SK-N-SH treated with all-trans-retinoic acid at 6 μM for 48 hours (cell line): Measurements from ENCODE around the gene UCK1.

Source experiments
- ATAC-seq: fragments of 200-7000 bp; cut with Tn5 transposase; 3 replicates; pipeline ENCODE4 v1.9.1; 2020; ENCODE audit warnings: mild to moderate bottlenecking, moderate library complexity
- ARNTL ChIP-seq: fragments of 450-650 bp; formaldehyde crosslinking; IDR thresholded peaks from 2 replicates; pipeline ENCODE4 v1.5.0; 2020; ENCODE audit warnings: low read depth, mild to moderate bottlenecking, moderate library complexity, borderline replicate concordance
- CSDC2 ChIP-seq: fragments of 250-450 bp; sonication (Bioruptor Pico); IDR thresholded peaks from 2 replicates; pipeline ENCODE4 v1.5.0; 2020; ENCODE audit warnings: mild to moderate bottlenecking, moderate library complexity
- ESRRG ChIP-seq: fragments of 250-450 bp; sonication (Bioruptor Pico); IDR thresholded peaks from 2 replicates; pipeline ENCODE4 v1.6.1; 2021; ENCODE audit warnings: mild to moderate bottlenecking
- GLIS3 ChIP-seq: fragments of 250-450 bp; sonication (Bioruptor Pico); IDR thresholded peaks from 2 replicates; pipeline ENCODE4 v1.5.0; 2020; ENCODE audit warnings: mild to moderate bottlenecking, moderate library complexity
- ISL1 ChIP-seq: fragments of 250-450 bp; sonication (Bioruptor Pico); IDR thresholded peaks from 2 replicates; pipeline ENCODE4 v2.1.2; 2022; ENCODE audit warnings: mild to moderate bottlenecking, moderate library complexity
- OSR1 ChIP-seq: fragments of 250-450 bp; sonication (Bioruptor Pico); IDR thresholded peaks from 2 replicates; pipeline ENCODE4 v1.8.0; 2022; ENCODE audit warnings: moderate library complexity, mild to moderate bottlenecking, inconsistent platforms
- RARB ChIP-seq: fragments of 250-450 bp; sonication (Bioruptor Pico); IDR thresholded peaks from 2 replicates; pipeline ENCODE4 v1.8.0; 2021; ENCODE audit warnings: mild to moderate bottlenecking, moderate library complexity
- TOX ChIP-seq: fragments of 250-450 bp; sonication (Bioruptor Pico); IDR thresholded peaks from 2 replicates; pipeline ENCODE4 v1.8.0; 2021; ENCODE audit warnings: mild to moderate bottlenecking, moderate library complexity, borderline replicate concordance
- ZC3H10 ChIP-seq: fragments of 250-450 bp; sonication (Bioruptor Pico); IDR thresholded peaks from 2 replicates; pipeline ENCODE4 v1.5.1; 2021; ENCODE audit warnings: mild to moderate bottlenecking, moderate library complexity
- ZFP3 ChIP-seq: fragments of 250-450 bp; sonication (Bioruptor Pico); IDR thresholded peaks from 2 replicates; pipeline ENCODE4 v1.5.0; 2020; ENCODE audit warnings: mild to moderate bottlenecking, moderate library complexity
- ZFP30 ChIP-seq: fragments of 450-650 bp; formaldehyde crosslinking; IDR thresholded peaks from 2 replicates; pipeline ENCODE4 v1.5.0; 2022; ENCODE audit warnings: mild to moderate bottlenecking, moderate library complexity
- ZNF565 ChIP-seq: fragments of 450-650 bp; formaldehyde crosslinking; conservative IDR thresholded peaks from 2 replicates; pipeline ENCODE4 v1.5.0; 2020; ENCODE audit warnings: low read depth, mild to moderate bottlenecking, moderate library complexity
- ZNF70 ChIP-seq: fragments of 450-650 bp; formaldehyde crosslinking; IDR thresholded peaks from 2 replicates; pipeline ENCODE4 v1.5.0; 2020; ENCODE audit warnings: mild to moderate bottlenecking, moderate library complexity
- ZNF8 ChIP-seq: fragments of 450-650 bp; formaldehyde crosslinking; IDR thresholded peaks from 2 replicates; pipeline ENCODE4 v1.5.0; 2020; ENCODE audit warnings: mild to moderate bottlenecking, moderate library complexity
- TF ChIP-seq, protein P1 (sequence below): fragments of 250-450 bp; sonication (Bioruptor Pico); IDR thresholded peaks from 2 replicates; pipeline ENCODE4 v1.8.0; 2021; ENCODE audit warnings: low read depth, mild to moderate bottlenecking, moderate library complexity, borderline replicate concordance
- TF ChIP-seq, protein P2 (sequence below): fragments of 250-450 bp; sonication (Bioruptor Pico); IDR thresholded peaks from 2 replicates; pipeline ENCODE4 v1.5.1; 2021; ENCODE audit warnings: mild to moderate bottlenecking, moderate library complexity
- TF ChIP-seq, protein P3 (sequence below): fragments of 250-450 bp; sonication (Bioruptor Pico); IDR thresholded peaks from 2 replicates; pipeline ENCODE4 v1.8.0; 2020; ENCODE audit warnings: mild to moderate bottlenecking, moderate library complexity, borderline replicate concordance

Gene UCK1

DNA sequence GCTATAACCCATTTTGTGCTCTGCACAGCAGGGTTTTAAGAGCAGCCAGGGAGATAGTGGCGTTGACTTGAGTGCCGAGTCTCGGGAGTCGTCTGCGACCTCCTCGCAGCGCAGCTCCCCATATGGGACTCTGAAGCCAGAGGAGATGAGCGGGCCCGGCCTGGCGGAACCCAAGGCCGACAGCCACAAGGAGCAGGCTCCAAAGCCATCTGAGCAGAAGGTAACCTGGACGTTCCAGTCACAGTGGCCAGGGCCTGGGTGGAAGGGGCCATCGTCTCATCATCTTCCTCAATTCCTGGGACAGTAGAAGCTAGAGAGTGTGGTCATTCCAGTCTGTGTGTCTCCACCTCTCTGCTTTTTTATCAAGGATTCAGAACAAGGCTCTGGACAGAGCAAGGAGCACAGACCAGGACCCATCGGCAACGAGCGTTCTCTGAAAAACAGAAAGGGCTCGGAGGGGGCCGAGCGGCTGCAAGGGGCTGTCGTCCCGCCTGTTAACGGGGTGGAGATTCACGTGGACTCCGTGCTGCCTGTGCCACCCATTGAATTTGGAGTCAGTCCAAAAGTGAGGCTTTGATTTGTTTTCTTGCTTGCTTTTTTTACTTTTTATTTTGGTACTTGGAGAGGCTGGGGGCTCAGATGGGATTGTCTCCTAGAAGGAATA lies 48.6 kb downstream of the UCK1 start:
- ATAC-seq: no peak
- TF ChIP-seq OSR1 (CRISPR knock-in tag) (no peak), RARB (no peak), ZNF70 (no peak)
- TF ChIP-seq, protein P1, sequence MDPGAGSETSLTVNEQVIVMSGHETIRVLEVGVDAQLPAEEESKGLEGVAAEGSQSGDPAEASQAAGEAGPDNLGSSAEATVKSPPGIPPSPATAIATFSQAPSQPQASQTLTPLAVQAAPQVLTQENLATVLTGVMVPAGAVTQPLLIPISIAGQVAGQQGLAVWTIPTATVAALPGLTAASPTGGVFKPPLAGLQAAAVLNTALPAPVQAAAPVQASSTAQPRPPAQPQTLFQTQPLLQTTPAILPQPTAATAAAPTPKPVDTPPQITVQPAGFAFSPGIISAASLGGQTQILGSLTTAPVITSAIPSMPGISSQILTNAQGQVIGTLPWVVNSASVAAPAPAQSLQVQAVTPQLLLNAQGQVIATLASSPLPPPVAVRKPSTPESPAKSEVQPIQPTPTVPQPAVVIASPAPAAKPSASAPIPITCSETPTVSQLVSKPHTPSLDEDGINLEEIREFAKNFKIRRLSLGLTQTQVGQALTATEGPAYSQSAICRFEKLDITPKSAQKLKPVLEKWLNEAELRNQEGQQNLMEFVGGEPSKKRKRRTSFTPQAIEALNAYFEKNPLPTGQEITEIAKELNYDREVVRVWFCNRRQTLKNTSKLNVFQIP (CRISPR knock-in tag): no peak

DNA sequence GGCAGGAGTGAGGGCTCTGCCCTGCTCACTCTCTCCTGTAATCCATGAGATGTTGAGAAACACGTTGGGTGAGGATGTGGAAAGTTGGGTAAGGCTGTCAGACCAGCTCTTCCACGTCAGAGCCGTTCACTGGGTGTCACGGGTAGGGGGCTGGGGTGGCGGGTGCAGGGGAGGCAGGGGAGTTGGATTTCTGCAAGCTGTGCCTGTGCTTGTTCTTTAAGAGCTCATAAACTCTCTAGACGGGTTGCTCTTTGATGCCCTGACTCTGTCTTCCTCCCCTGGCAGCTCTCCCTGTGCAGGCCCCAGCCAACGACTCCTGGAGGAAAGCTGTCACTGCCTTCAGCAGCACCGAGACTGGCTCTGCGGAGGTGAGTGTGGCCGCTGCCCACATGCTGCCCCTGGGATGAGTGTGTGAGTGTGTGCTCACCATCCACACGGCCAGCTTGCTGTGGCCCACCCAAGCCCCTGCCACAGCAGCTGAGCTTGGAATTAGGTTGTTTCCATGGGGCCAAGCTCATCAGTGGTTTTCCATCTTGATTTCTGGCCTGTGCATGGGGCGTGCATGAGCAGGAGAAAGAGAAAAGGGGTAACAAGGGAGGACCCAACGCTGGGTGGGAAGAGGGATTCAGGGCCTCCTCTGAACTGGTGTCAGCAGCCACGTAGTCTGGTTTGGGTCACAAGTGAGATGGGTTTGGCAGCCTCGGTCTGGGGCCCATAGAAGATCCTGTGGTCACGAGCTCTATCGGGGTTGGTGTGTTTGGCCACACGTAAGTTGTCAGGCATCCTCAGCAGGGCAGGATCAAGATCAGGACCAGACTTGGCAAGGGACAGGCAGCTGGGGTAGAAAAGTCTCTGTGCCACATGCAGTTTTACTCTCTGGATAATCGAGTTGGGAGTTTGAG lies 49.4 kb downstream of the UCK1 start:
- no peak for TF ChIP-seq TOX (CRISPR knock-in tag)
- TF ChIP-seq ZFP3 (CRISPR knock-in tag): no peak
- TF ChIP-seq ZNF565: no peak
- TF ChIP-seq ESRRG (CRISPR knock-in tag): no peak
- no peak for TF ChIP-seq ZFP30 (CRISPR knock-in tag)
- no peak for TF ChIP-seq GLIS3 (CRISPR knock-in tag)
- no peak for TF ChIP-seq ISL1
- TF ChIP-seq ZNF8 (CRISPR knock-in tag): no peak
- no peak for TF ChIP-seq ZNF70
- no peak for TF ChIP-seq ARNTL
- TF ChIP-seq, protein P1 (CRISPR knock-in tag): no peak
- TF ChIP-seq ZC3H10 (CRISPR knock-in tag): no peak
- ATAC-seq: no peak

DNA sequence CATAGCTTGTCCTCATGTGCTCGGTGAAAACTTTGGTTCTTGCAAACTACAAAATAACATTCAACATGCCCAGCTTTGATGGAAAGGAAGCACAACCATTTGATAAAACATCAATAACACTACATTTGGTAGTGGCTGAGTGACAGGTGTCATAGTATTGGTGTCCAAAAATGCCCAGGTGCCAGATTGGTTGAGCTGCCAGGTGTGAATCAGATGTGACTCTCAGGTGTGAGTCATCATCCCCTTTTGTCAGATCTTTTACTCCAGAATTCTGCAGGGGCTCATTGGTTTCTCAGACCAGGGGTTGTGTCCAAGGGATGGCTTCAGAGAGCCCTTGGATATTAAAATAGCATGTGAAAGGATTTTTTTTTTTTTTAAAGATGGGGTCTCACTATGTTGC lies 50.8 kb downstream of the UCK1 start:
- TF ChIP-seq ARNTL (no peak), ISL1 (no peak), ZFP3 (CRISPR knock-in tag) (no peak), ZNF8 (CRISPR knock-in tag) (no peak), ZNF70 (no peak)
- TF ChIP-seq, protein P2, sequence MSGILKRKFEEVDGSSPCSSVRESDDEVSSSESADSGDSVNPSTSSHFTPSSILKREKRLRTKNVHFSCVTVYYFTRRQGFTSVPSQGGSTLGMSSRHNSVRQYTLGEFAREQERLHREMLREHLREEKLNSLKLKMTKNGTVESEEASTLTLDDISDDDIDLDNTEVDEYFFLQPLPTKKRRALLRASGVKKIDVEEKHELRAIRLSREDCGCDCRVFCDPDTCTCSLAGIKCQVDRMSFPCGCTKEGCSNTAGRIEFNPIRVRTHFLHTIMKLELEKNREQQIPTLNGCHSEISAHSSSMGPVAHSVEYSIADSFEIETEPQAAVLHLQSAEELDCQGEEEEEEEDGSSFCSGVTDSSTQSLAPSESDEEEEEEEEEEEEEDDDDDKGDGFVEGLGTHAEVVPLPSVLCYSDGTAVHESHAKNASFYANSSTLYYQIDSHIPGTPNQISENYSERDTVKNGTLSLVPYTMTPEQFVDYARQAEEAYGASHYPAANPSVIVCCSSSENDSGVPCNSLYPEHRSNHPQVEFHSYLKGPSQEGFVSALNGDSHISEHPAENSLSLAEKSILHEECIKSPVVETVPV (CRISPR knock-in tag): no peak
- TF ChIP-seq, protein P3, sequence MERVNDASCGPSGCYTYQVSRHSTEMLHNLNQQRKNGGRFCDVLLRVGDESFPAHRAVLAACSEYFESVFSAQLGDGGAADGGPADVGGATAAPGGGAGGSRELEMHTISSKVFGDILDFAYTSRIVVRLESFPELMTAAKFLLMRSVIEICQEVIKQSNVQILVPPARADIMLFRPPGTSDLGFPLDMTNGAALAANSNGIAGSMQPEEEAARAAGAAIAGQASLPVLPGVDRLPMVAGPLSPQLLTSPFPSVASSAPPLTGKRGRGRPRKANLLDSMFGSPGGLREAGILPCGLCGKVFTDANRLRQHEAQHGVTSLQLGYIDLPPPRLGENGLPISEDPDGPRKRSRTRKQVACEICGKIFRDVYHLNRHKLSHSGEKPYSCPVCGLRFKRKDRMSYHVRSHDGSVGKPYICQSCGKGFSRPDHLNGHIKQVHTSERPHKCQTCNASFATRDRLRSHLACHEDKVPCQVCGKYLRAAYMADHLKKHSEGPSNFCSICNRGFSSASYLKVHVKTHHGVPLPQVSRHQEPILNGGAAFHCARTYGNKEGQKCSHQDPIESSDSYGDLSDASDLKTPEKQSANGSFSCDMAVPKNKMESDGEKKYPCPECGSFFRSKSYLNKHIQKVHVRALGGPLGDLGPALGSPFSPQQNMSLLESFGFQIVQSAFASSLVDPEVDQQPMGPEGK (CRISPR knock-in tag): no peak

DNA sequence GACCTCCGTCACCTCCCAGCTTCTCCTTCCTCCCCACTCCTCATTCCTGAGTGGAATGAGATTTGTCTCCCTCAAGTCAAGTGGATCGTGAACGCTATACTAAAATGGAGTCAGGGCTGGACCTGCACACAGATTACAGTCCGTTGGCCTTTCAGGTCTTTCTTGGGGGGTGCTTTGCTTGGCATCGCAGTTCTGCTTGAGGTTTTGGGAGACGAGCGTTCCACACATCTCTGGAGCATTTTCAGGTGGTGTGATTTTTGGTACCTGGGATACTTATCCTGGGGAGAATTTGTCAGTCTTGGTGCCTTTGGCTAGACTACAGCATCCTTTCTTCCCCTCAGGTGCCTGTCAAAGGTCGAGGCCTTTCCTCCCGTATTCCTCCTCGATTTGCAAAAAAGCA lies 52.2 kb downstream of the UCK1 start:
- no peak for TF ChIP-seq ZNF8 (CRISPR knock-in tag)
- no peak for TF ChIP-seq ZC3H10 (CRISPR knock-in tag)
- no peak for TF ChIP-seq CSDC2
- no peak for TF ChIP-seq ZFP30 (CRISPR knock-in tag)
- TF ChIP-seq ZFP3 (CRISPR knock-in tag): no peak
- TF ChIP-seq, protein P1 (CRISPR knock-in tag): no peak
- TF ChIP-seq RARB: no peak
- TF ChIP-seq GLIS3 (CRISPR knock-in tag): no peak
- TF ChIP-seq ZNF565: no peak
- no peak for TF ChIP-seq ZNF70
- TF ChIP-seq, protein P2 (CRISPR knock-in tag): no peak
- no peak for TF ChIP-seq ESRRG (CRISPR knock-in tag)
- no peak for TF ChIP-seq TOX (CRISPR knock-in tag)
- ATAC-seq: no peak

More for the DNA sequence above, 50.8 kb downstream of the UCK1 start:
- ATAC-seq: no peak
